ENCODE measurements around the gene SEPTIN8.

SEPTIN8 gene

DNA sequence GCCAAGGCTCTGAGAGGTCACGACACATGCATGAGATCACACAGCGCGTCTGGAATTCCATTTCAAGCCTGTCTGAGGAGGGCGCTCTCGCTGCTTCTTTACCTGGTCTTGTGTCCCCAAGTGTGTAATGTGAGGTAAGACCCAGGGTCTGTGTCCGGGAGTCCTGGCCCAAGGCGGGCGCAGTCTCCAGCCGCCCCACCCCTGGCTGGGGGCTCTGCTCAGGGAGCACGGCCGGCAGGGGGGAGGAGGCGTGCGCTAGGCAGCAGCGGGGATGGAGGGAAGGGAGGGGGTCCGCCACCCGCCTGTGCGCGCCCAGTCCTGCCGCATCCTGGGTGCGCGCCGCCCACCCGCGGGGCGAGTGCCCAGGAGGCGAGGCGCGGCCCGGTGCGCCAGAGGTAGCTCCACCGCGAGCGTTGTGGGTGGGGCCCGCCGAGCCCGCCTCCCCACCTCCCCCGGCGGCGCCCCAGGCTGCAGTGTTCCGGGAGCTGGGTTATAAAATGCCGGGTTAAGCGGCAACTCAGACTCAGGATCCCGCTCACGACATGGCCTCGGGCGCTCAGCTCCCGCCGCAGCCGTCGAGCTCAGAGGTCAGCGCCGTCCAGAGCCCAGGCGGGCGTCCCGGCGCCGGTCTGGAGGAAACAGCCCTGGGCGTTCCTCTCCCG is 30.0 kb downstream of the SEPTIN8 start, which contains the start of gene CCNI2:
Gene CCNI2, plus strand, starts transcription at position 473 of the 662 bp plus-strand sequence. Its CDS starts 70 bp downstream, at position 543.
- DNase-seq, result peak; percentile 48 to 78 (median 59)

DNA sequence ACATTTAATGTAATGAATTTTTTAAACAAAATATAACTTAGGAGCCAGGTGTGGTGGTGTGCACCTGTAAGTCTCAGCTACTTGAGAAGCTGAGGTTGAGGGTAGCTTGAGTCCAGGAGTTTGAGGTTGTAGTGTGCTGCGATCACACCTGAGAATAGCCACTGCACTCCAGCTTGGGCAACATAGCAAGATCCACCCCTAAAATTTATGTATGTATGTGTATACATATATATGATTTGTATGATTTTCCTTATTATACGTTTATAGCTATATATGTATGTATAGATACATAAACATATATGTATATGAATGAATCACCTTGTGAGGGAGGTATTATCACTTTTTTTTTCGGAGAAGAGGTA is 30.5 kb downstream of the SEPTIN8 start:
- no peak for DNase-seq

DNA sequence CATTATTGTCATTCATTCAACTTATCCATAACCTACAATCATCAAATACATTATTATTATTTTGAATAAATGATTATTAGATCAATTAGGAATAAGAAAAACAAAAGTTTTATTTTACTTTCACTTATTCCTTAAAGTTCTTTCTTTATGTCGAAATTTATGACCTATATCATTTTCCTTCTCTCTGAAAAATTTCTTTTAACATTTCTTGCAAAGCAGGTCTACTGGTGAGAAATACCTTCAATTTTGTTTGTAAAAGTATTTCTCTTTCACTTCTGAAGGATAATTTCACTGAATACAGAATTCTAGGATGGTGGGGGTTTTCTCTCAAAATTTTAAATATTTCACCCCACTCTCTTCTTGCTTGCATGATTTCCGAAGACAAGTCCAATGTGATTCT is 32.4 kb downstream of the SEPTIN8 start:
- no peak for DNase-seq

DNA sequence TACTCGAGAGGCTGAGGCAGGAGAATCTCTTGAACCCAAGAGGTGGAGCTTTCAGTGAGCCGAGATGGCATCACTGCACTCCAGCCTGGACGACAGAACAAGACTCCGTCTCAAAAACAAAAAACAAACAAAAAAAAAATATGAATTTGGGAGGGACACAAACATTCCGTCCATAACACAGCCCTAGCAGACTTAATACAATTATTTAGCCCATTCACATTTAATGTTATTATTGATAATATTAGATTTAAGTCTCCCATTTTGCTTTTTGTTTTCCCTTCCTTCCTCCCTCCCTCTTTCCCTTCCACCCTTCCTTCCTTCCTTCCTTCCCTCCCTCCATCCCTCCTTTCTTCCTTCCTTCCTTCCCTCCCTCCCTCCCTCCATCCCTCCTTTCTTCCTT is 34.4 kb downstream of the SEPTIN8 start:
- no peak for DNase-seq

DNA sequence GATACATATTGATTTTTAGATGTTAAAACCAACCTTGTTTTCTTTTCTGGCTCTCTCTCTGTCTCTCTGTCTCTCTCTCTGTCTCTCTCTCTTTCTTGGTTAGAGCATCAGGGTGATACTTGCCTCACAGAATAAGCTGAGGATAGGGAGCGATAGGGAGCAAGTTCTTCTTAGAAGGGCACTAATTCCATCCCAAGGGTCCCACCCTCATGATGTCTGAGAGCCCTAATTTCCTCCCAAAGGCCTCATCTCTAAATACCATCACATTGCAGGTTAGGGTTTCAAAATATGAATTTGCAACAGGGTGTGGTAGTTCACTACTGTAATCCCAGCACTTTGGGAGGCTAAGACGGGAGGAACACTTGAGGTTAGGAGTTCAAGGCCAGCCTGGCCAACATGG is 34.9 kb downstream of the SEPTIN8 start:
- DNase-seq, result no peak

DNA sequence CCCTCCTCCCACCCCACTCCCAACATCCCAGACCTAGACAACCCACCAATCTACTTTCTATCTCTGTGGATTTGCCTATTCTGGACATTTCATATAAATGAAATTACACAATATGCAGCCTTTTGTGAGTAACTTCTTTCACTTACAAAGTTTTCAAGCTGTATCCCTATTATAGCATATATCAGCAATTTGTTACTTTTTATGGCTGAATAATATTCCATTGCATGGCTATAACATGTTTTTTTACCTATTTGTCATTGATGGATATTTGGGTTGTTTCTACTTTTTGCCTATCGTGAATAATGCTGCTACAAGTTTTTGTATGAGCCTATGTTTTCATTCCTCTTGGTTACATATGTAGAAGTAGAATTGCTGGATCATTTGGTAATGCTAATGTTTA is 37.8 kb downstream of the SEPTIN8 start:
- DNase-seq, result no peak

DNA sequence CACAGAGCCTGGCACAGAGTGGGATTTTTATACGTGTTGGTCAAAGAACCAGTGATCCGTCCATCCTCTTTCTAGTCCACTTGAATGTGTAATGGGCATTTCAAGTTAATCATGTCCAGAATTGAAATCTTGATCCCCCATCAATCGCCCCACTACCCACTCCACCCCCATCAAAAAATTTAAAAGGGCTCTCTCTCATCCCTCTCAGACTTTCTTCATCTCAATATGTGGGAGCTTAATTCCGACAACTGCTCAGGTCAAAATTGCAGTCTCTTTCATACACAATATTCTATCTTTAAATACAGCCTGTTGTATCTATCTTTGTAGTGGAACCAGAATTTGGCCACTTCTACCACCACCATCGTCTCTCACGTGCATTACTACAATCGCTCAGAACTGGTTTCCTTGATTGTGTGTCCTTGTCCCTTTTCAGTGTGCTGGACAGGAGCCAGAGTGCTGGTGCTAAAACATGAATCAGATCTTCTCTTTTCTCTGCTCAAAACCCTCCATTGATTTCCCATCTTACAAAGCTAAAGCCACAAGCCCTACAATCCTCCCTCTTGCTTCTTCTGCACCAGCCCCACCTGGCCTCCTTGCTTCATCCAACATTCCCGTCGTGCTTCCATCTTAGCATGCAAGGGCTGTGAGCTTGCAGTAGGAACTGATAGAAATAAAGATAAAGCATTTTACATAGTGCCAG is 38.9 kb downstream of the SEPTIN8 start:
- no peak for DNase-seq

DNA sequence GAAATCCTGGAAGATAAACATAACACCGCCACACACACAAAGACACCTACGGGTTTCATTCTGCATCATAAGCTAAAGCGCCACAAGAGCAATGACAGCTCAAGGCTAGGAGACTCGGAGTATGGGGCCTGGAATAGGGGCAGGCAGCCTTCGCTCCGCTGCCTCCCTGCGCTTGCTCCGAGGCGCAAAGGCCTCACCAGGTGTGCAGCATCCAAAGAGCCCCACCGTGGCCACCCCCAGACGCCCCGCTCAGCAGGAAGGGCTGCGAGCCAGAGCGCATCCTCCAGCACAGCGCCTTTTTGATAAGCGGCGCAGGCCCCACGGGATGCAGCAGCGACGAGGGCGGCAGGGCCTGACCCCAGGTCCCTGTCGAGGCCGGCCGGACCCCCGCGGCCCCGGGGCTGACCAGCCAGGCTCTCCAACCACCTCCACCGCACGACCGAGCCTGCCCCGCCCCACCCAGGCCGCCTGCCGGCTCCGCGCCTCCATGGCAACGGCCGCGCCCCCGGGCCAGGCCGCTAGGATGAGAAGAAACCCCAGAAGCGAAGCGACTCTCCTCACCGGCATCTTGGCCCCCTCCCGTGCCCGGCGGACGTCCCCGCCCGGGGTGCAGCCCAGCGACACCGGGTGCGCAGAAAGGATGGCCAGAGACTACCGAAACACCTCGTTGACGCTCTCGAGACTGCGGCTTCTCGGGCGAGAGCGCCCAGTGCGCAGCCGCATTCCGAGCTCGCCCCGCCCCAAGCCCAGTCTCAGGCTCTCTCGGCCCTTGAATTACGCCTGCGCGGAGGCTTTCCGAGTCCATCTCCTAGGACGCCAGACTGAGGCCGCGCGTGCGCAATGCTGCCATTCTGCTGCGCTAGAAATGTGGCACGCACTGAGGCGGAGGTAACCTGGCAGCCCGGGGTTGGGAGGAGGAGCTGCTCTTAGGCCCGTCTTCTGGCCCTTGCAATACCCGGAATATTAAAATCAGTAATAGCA is 39.9 kb downstream of the SEPTIN8 start, which contains the start of gene KIF3A:
Gene KIF3A, minus strand, starts transcription at position 694 of the 981 bp plus-strand sequence. Its CDS starts 127 bp downstream, at position 567.
- DNase-seq, result peak; percentile 90 to 97 (median 96)

DNA sequence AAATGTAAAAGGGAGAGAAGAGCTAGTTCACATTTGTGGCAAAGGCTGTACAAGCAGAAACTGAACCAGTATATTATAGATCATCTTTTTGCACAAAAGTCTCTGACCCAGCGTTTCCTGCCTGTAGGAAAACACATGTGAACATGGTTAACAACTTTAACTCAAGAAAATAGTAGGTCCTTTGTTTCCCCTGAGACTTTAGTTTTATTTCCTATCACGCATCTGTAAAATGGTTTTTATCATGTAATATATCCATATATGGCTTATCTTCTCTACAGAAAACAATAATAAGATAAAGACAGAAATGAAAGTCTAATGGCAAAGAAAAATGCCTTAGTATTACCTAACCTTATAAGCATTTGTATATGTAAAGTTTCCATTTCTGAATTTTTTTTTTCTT is 42.4 kb downstream of the SEPTIN8 start:
- DNase-seq, result no peak

DNA sequence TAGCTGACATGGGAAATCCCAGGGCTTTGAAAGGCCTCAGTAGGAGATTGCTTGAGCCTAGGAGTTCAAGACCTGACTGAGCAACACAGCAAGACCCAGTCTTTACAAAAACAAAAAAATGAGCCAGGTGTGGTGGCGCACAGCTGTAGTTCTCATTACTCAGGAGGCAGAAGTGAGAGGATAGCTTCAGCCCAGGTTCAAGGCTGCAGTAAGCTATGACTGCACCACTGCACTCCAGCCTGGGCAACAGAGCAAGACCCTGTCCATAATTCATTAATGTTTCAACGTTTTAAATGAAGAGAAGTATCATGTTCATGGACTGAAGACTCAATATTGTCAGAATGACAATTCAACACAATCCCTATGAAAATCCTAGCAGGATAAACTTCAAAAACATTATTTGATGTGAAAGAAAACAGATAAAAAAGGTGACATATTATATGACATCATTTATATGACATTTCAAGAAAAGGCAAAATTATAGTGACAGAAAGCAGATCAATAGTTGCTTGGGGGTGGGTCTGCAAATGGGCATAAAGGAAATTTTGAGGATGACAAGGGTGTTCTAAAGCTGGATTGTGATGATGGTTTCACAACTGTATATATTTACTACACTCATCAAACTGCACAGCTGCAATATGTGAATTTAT is 43.4 kb downstream of the SEPTIN8 start:
- no peak for DNase-seq

DNA sequence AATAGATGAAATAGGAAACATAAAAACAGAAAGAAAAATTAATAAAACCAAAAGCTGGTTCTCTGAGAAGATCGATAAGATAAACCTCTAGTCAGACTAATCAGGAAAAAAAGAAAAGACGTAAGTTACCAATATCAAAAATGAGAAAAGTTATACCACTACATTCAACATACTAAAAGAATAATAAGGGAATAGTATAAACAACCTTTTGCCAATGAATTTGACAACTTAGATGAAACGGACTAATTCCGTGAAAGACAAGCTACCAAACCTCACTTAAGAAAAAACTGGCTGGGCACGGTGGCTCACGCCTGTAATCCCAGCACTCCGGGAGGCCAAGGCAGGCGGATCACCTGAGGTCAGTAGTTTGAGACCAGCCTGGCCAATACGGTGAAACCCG is 47.1 kb downstream of the SEPTIN8 start:
- DNase-seq, result no peak

DNA sequence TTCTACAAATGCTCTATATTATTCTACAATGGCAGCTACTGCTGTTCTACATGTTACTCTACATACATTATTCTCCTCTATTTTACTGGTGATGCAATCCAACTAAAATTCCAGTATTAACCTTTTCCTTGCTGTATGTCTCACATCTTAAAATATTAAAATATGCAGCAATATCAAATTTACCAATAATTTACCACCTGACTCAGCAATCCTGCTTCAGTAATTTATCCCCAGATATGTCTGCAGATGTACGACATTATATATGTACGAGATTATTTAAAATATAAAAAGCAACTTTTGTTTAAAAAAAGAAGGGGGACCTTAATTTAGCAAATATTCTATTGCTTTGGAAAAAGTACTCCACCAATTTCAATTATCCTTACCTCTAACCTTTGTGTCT is 51.3 kb downstream of the SEPTIN8 start:
- no peak for DNase-seq

DNA sequence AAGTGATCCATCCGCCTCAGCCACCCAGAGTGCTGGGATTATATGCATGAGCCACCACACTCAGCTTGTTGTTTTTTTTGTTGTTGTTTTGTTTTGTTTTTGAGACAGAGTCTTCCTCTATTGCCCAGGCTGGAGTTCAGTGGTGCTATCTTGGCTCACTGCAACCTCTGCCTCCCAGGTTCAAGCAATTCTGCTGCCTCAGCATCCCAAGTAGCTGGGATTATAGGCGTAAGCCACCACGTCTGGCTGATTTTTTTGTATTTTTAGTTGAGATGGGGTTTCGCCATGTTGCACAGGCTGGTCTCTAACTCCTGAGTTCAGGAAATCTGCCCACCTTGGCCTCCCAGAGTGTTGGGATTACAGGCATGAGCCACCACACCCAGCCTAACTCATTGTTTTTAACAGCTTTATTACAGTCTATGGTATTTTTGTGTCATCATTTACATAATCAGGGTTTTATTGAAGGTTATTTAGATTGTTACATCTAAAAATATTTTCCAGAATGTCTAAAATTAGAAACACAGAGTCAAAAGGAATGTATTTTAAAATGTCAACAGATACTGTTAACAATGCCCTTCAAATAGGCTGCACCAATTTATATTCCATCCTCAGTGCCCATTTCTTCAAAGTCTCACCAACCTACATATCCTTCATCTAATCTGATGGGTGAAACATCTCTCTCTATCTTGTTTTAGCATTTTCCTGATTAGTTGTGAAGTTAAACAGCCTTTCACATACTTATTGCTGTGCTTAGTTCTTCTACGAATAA is 58.3 kb downstream of the SEPTIN8 start:
- no peak for DNase-seq

DNA sequence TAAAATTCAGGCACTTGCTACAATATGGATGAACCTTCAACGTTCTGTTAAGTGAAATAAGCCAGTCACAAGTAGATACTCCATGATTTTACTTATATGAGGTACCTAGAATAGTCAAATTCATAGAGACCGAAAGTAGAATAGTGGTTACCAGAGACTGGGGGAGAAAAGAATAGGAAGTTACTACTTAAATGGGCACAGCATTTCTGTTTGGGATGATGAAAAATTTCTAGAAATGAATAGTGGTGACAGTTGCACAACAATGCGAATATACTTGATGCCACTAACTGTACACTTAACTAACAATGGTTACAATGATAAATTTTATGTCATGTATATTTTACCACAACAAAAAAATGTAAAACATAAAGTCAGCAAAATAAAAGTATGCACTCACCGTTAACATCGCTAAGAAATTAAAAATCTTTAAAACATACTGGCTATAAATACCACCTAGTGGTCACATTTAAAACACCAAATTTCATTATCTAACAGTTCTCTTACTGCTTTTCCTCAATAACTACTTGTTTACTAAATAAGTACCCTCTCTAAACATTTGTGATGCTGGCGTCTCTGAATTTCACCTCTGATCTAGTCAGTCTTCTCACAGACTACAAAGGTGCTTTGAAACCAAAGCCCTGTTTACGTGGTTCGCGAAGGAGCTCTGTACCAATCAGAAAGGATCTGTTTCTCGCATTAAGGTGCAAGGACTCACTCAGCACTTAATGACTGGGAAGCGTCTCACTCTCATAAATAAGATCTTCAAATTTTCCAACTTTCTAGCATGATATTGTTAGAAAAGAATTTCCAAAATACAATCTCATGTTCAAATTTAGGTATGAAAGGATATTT is 62.4 kb downstream of the SEPTIN8 start:
- peak in 2 of 6 experiments; percentile 9 to 18 for DNase-seq

DNA sequence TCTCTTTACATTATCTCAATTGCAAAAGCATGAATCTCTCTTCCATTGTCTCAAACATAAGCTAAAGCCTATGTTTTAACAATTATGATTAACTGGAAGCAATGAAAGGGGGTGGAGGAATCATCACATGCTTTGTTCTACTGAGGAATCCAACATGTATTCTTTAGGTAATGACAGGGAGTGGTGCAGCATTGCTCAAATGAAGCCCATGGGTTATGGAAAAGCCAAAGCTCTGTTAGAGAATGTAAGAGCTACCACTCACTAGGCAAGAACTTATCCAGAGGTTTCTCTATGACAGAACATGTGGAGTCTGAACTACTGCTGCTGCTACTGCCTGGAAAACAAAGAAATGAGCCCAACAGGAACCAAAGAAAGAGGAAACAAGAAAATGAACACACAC is 68.4 kb downstream of the SEPTIN8 start:
- no peak for DNase-seq

DNA sequence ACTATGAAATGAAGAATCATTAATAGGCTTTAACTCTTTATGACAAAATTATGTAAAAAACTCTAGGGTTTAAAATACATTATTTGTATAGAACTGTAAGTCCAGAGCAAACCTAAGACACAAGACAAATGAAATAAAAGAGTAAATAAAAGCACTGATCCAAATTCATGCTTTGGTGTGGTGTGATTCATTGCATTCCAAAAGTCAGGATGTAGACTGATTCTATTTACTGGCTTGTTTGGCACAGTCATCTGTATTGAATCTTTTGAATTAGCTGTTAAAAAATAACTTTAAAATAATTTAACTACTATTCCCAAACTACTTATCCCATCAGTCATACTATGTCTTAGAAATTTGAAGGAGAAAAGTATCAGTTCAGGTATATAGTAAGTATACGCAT is 72.2 kb downstream of the SEPTIN8 start:
- no peak for DNase-seq

Measured in stimulated activated naive CD4-positive, alpha-beta T cell (primary cell).